Brain pericyte (primary cell): Measurements from ENCODE around the gene IQGAP2.

Source experiments
- DNase-seq: peaks from one replicate; pipeline ENCODE4 v3.0.0-alpha.2; 2012; ENCODE audit warnings: low read depth, low spot score

IQGAP2 gene

GRCh38 chr5:76477061-76477460, 74.0 kb downstream of the IQGAP2 start:
- no peak for DNase-seq

- no peak for DNase-seq
Measured at GRCh38 chr5:76477571-76477970, 74.5 kb downstream of the IQGAP2 start.

DNA sequence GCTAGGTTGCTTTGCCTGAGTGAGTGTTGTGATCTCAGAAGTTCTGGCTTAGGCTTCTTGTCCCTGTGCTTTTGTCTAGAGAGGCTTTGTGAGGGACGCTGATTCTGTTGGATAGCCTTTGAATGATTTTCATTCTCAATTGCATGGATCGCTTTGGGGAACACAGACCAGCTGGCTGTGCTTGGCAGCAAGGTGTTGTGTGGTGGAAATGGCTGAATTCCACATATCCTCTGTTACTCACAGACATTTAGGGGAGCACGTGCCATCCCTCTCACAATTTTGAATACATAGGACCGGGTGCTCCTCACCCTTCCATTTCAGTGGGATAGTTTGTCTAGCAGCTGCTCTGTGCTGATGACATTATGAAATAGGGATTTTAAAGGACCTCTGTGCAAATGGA, 76.2 kb downstream of the IQGAP2 start:
- DNase-seq: no peak

- DNase-seq: no peak
Measured at GRCh38 chr5:76479973-76480667, 77.0 kb downstream of the IQGAP2 start.

DNA sequence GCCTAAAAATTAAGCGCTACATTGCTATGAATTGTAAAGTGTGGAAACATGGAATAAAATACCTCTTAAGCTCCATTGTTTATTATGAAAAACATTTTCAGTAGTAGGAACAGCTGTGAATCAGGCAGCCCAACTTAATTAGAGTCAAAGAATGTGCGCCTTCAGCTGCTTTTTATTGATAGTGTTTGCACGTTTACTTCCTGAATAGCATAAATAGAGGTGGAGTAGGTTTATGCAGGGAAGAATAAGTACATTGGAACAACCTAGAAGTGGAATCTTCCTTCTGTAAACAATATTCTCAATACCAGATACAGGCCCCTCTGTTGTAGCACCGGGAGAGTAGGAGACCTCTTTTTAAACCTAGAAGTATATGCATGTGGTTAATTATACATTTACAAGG, 79.9 kb downstream of the IQGAP2 start:
- DNase-seq: no peak

DNA sequence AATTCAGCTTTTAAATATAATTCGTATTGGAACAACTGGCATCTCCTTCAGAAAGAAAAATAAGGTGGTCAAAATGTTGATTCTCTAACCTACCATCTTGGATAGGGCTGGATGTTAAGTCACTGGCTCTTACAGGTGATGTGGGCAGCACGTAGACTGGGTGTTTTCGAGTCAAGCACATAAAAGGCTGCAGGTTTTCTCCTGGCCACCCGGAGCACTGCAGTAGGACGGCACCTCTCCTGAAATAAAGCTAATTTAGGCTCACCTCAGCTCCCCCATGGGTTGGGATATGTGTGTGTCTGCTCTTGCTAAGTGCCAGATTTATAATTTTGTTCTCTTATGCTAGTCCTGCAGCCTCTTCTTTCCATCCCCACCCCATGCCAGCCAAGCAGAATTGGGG, 80.3 kb downstream of the IQGAP2 start:
- DNase-seq: no peak

DNA sequence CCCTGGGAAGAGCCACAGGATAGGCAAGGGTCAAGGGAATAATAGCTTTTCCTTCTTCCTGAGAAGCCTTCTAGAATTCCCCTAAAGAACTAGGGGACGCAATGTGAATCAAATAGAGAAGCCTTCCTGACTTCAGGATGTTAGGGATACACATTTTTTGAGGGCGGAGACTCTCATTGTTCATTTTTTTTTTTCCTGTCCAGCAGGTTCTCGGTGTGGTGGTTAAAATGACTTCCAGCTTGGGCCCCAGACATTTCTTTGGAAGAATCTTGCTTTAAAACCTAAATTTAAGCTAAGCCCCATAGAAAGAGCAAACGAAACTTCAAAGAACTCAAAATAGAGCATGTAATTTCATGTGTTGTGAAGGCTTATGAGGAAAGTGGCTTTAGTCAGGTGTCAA, 80.8 kb downstream of the IQGAP2 start:
- no peak for DNase-seq

DNA sequence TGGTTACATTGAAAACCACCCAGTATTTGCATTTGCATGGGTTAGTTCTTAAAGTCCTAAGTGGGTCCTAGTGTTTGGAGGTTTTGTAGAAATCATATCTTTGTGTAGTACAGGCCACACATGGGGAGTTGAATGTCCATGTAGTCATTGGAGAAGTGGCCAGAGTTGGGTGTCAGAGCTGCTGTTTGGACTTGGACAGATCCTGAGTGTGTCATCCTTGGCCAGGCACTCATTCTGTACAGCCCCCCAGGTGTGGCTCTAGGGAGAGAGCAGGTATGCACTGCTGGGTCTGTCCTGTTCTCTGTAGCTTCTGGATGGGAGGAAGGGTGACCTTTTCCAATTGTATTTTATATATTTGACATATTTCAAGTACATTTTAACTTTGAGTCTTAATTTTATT, 82.4 kb downstream of the IQGAP2 start:
- DNase-seq: no peak

- DNase-seq: no peak
Measured at GRCh38 chr5:76487386-76487785, 84.3 kb downstream of the IQGAP2 start.

DNA sequence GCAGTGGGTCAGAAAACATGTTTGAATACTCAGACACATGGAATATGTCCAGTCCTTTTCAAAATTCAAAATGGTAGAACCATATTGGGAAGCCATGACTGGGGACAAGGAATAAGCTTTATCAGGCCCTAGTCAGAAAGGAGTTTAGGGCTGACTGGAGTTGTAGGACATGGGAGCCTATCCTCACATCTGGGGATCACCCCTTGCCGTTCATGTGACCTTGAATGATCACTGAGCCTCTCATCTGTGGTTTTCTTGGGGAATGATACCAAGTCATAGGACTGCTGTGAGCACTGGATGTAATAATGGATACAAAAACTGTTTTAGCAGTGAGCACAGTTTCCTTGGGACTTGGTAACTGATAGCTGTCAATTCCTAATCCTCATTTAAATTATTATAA, 84.7 kb downstream of the IQGAP2 start:
- no peak for DNase-seq

- DNase-seq: no peak
Measured at GRCh38 chr5:76488969-76489368, 85.9 kb downstream of the IQGAP2 start.

- no peak for DNase-seq
Measured at GRCh38 chr5:76489877-76490688, 87.0 kb downstream of the IQGAP2 start.

DNA sequence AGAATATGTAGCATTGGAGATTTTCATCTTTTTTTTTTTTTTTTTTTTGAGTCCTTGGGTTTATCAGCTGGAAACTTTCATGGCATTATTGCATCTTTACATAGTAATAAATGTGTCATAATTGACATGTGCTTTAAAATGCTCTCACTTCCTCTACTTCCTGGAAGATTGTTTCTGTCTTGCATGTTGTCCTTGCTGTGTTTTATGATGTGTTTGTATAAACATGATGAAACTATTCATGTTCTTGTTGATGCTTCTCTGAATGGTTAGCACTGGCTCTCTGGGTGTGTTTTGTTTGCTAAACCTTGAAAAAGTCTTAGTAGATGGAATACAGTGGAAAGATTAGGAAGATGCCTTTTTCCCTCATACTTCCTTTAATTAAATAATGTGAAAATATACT, 87.9 kb downstream of the IQGAP2 start:
- no peak for DNase-seq

- no peak for DNase-seq
Measured at GRCh38 chr5:76492819-76493189, 89.7 kb downstream of the IQGAP2 start.

GRCh38 chr5:76493190-76493837, 90.2 kb downstream of the IQGAP2 start:
- DNase-seq: no peak

GRCh38 chr5:76494201-76494600, 91.1 kb downstream of the IQGAP2 start:
- no peak for DNase-seq

GRCh38 chr5:76495870-76496269, 92.8 kb downstream of the IQGAP2 start:
- DNase-seq: no peak

DNA sequence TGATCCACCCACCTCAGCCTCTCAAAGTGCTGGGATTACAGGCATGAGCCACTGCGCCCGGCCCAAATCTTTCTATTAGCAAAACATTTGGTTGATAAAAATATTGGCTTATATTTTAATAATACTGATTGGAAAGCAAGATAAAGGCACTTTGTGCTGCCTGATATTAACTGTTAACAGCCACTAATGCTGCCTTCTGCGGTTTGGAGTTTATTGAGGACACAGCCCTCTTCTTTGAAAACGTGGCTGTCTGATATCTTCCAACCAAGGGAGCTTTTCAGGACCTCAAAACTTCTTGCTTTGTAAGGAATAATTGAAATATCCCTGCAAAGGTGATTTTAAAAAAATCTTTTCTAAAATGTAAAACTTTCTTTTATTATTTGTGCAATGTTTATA, 94.0 kb downstream of the IQGAP2 start:
- DNase-seq: no peak

DNA sequence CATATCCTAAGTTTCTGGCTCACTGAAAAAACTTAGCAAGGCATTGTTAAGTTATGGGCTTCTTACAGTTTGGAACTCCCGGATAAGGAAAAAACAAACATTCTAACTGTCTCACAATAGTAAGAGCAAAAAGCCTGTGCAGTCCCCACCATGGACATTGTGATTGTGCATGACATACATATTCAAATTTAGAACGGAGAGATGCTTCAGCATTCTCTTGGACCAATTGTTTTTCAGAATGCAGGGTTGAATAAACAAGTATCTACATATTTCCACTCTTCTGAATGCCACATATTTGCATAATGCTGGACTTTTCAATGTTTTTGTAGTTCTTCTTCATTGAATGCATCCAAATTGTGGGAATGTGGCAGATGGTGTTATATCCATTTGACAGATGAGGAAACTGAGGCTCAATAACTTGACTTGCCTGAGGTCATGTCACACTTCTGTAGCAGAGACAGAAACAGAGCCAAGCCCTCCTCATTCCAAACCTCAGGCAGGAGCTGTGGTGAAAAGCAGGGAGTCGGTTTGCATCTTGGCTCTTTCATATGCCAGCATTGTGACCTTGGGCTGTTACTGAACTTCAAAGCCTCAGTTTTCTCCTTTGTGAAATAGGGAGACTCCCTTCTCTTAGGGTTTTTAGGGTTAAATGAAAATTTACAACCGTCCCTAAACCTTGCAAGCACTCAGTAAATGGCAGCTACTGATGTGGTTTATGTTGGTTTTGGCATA, 95.1 kb downstream of the IQGAP2 start:
- DNase-seq: no peak

DNA sequence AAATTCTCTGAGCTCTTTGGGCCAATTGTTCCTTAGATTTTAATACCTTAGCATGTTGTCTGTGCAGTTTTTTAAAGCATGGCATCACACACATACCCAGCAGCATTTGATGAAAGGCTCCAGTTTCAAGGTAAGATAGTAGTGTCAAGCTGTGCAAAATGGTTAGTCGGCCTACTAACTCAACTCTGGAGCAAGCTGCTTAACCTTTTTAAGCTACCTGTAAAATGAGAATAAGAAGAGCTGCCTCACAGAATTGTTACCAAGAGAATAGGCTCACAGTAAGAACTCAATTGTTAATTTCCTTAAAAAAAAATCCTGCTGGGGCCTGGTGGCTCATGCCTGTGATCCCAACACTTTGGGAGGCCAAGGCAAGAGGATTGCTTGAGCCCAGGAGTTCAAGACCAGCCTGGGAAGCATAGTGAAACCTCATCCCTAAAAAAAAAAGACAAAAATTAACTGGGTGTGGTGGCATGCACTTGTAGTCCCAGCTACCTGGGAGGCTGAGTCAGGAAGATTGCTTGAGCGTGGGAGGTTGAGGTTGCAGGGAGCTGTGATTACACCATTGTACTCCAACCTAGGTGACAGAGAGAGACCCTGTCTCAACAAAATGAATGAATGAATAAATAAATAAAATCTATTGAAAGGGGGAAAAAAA, 96.5 kb downstream of the IQGAP2 start:
- DNase-seq: no peak

DNA sequence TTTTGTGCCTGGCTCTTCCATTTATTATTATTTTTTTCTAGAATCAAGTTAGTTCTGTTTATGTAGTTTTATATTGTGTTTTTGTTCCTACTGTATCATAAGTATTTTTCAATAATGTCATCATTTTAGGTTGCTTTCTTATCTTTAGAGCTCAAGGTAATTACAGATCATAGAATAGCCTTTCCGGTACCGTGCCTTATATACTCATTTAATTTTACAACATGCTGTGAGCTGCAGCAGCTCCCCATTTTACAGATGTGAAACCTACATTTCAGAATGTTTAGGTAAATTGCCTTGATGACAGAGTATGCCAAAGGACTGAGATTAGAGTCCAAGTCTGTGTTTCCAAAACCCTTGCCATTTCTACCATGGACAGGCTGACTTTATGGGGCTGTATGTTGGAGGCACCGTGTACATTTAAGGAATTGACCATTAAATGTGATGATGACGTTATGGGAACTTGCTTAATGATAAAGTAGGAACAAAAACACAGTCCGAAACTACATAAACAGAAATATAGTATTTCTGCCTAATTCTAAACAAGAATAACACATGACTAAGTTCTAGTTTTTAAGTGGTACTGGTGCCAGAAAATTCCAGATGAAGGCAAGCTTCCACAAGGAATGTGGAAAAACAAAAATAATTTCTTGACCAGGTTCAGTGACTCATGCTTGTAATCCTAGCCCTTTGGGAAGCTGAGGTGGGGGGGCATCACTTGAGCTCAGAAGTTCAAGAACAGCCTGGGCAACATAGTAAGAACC, 97.7 kb downstream of the IQGAP2 start:
- DNase-seq: no peak
